Body of pancreas (tissue), 4 donors: Measurements from ENCODE around the gene KDM4B. TPM values are rescaled to one million over a fixed set of nuclear protein-coding genes. Genes with fewer than 3 reads are reported as not detected.
"Not testable (repeated sequence)": the region's sequence is repeated elsewhere in the genome, so short reads cannot be mapped to it uniquely, and the experiment has no call there.

Experiments used
- ATAC-seq: fragments of 150-250 bp; one replicate; pipeline ENCODE4 v1.9.1; 2016
- DNase-seq, 4 donors: peaks; one replicate each; pipeline ENCODE4 v3.0.0-alpha.2; 2019
- H3K27ac ChIP-seq, 4 donors: fragments of 200-600 bp; sonication (generic); 1 replicate in 3 of 4; 2 replicates in 1 of 4; pipeline versions ENCODE4 v1.5.1 to v1.6.1; 2016 to 2019; ENCODE audit warnings: mild to moderate bottlenecking in 1 of 4, mixed read lengths in 1 of 4, moderate library complexity in 1 of 4
- H3K27me3 ChIP-seq, 2 donors: fragments of 200-600 bp; sonication (generic); one replicate each; pipeline ENCODE4 v1.6.0; 2016; ENCODE audit warnings: mild to moderate bottlenecking in 1 of 2
- H3K36me3 ChIP-seq, 2 donors: fragments of 200-600 bp; sonication (generic); replicated peaks in 1 of 2; 2 replicates each; pipeline ENCODE4 v1.5.1; 2016; ENCODE audit warnings: low read depth in 2 of 2; ENCODE audit not compliant: insufficient read depth in 1 of 2
- H3K4me1 ChIP-seq: fragments of 200-600 bp; sonication (generic); one replicate; pipeline ENCODE4 v1.6.0; 2016
- H3K4me3 ChIP-seq, 2 donors: fragments of 200-600 bp; sonication (generic); 1 replicate in 1 of 2; 2 replicates in 1 of 2; pipeline ENCODE4 v1.5.1; 2016 to 2019
- H3K9me3 ChIP-seq, 3 donors: fragments of 200-600 bp; sonication (generic); 1 replicate in 2 of 3; 2 replicates in 1 of 3; pipeline ENCODE4 v1.5.1; 2016
- CTCF ChIP-seq, 7 experiments: fragments of 450-650 bp in 4 of 7; fragments of 200-600 bp in 3 of 7; sonication (generic) in 3 of 7; IDR thresholded peaks; one replicate each; pipeline ENCODE4 v1.5.1; 2016 to 2019; ENCODE audit warnings: antibody characterized with exemption in 7 of 7
- POLR2A ChIP-seq, 3 donors: fragments of 450-650 bp; IDR thresholded peaks; one replicate each; pipeline ENCODE4 v1.6.1; 2016; ENCODE audit warnings: antibody characterized with exemption in 3 of 3, mild to moderate bottlenecking in 2 of 3
- WGBS, 2 donors: methylation state at CpG; one replicate each; pipeline ENCODE4 v1.1.5; 2017; 5-methylcytosine and 5-hydroxymethylcytosine counted together
- intact Hi-C: fragments of 100-400 bp; cut with DNase I; formaldehyde crosslinking; loops from one replicate; pipeline ENCODE4 v1.15.1; 2023
- total RNA-seq, 2 donors: library from RNA; depleted of rRNA; stranded (reverse); fragments of >200 nt; gene quantifications; one replicate each; pipeline ENCODE4 v1.1.0, GENCODE V29; 2016

Gene KDM4B
- total RNA-seq, 2 donors from 2014 or later, result 18.9 to 35.3 TPM

GRCh38 chr19:5025027-5025426 is 56.1 kb downstream of the KDM4B start:
- intact Hi-C loops, result no loop called here
- H3K4me1 ChIP-seq, result peaks cover 5% of the 10 kb centered on the region
- H3K27me3 ChIP-seq, result no peaks in the 10 kb centered on the region
- TF ChIP-seq CTCF (IDR thresholded peaks at IDR 0.05) (no peak), POLR2A (IDR thresholded peaks at IDR 0.05) (no peak)
- no peaks in the 10 kb centered on the region for H3K36me3 ChIP-seq
- 83 to 95% methylated on average over 8 to 10 of the region's 10 CpGs for WGBS, 2 donors
- H3K4me3 ChIP-seq, result no peak overlapping the region
- DNase-seq (no peak), ATAC-seq (no peak)
- H3K27ac ChIP-seq, result no peak overlapping the region
- no peaks in the 10 kb centered on the region for H3K9me3 ChIP-seq

- ATAC-seq, result no peak
- Histone ChIP-seq H3K36me3 (no peaks in the 10 kb centered on the region), H3K4me3 (no peak overlapping the region), H3K4me1 (peaks cover 5% of the 10 kb centered on the region), H3K27me3 (no peaks in the 10 kb centered on the region), H3K9me3 (no peaks in the 10 kb centered on the region), H3K27ac (no peak overlapping the region)
- no peak for DNase-seq
- intact Hi-C loops, result no loop called here
- no peak for TF ChIP-seq CTCF (IDR thresholded peaks at IDR 0.05)
- 79 to 83% methylated on average over 12 to 15 of the region's 15 CpGs for whole genome bisulfite sequencing, 2 donors
These were observed 57.9 kb downstream of the KDM4B start for GRCh38 chr19:5026706-5027273.

GRCh38 chr19:5028229-5028886 is 59.4 kb downstream of the KDM4B start:
- Histone ChIP-seq H3K27ac (no peak overlapping the region), H3K4me1 (peaks cover 5% of the 10 kb centered on the region), H3K27me3 (no peaks in the 10 kb centered on the region), H3K36me3 (no peaks in the 10 kb centered on the region), H3K4me3 (no peak overlapping the region), H3K9me3 (no peaks in the 10 kb centered on the region)
- WGBS, 2 donors, result 91% methylated on average over 15 of the region's 15 CpGs
- no peak for TF ChIP-seq CTCF (IDR thresholded peaks at IDR 0.05)
- TF ChIP-seq POLR2A (IDR thresholded peaks at IDR 0.05), result no peak
- no peak for DNase-seq
- intact Hi-C loops, result no loop called here
- no peak for ATAC-seq

- intact Hi-C loops, H3K4me3 ChIP-seq, H3K27me3 ChIP-seq, H3K9me3 ChIP-seq, H3K4me1 ChIP-seq, H3K27ac ChIP-seq, H3K36me3 ChIP-seq, ATAC-seq: not testable (repeated sequence)
- peak; percentile 59 to 70 (median 60) for DNase-seq
- 71 to 90% methylated on average over 8 to 12 of the region's 12 CpGs for WGBS, 2 donors
- TF ChIP-seq CTCF (IDR thresholded peaks at IDR 0.05), result peak; percentile 28 to 45 (median 41)
These were observed 60.7 kb downstream of the KDM4B start for GRCh38 chr19:5029596-5029995.
